Transverse colon (tissue), 3 donors: ENCODE data around the gene ZNF683.
"Not testable (repeated sequence)": the region's sequence is repeated elsewhere in the genome, so short reads cannot be mapped to it uniquely, and the experiment has no call there.

Experiments
- POLR2A ChIP-seq: fragments of 450-650 bp; IDR thresholded peaks from one replicate; pipeline ENCODE4 v1.6.1; 2016; ENCODE audit warnings: antibody characterized with exemption, mild to moderate bottlenecking, moderate library complexity
- TF ChIP-seq, protein P1 (sequence below), 5 experiments: fragments of 200-600 bp in 3 of 5; fragments of 450-650 bp in 2 of 5; sonication (generic) in 3 of 5; IDR thresholded peaks; 1 replicate in 2 of 5; 2 replicates in 3 of 5; pipeline ENCODE4 v1.5.1; 2016 to 2017; ENCODE audit warnings: antibody characterized with exemption in 5 of 5, inconsistent platforms in 3 of 5, mild to moderate bottlenecking in 2 of 5, moderate library complexity in 1 of 5

DNA sequence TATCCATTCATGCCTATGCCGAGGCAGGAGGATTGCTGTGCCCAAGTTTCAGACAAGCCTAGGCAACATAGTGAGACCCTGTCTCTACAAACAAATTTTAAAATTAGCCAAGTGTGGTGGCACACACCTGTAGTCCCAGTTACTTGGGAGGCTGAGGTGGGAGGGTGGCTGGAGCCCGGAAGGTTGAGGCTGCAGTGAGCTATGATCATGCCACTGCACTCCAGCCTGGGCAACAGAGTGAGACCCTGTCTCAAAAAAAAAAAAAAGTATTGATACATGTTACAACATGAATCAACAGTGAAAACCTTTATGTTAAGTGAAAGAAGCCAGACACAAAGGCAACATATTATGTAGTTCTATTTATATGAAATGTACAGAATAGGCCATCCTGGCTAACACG is 12.5 kb upstream of the ZNF683 start:
- TF ChIP-seq, protein P1, sequence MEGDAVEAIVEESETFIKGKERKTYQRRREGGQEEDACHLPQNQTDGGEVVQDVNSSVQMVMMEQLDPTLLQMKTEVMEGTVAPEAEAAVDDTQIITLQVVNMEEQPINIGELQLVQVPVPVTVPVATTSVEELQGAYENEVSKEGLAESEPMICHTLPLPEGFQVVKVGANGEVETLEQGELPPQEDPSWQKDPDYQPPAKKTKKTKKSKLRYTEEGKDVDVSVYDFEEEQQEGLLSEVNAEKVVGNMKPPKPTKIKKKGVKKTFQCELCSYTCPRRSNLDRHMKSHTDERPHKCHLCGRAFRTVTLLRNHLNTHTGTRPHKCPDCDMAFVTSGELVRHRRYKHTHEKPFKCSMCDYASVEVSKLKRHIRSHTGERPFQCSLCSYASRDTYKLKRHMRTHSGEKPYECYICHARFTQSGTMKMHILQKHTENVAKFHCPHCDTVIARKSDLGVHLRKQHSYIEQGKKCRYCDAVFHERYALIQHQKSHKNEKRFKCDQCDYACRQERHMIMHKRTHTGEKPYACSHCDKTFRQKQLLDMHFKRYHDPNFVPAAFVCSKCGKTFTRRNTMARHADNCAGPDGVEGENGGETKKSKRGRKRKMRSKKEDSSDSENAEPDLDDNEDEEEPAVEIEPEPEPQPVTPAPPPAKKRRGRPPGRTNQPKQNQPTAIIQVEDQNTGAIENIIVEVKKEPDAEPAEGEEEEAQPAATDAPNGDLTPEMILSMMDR (IDR thresholded peaks at IDR 0.05) = not testable (repeated sequence)
- not testable (repeated sequence) for TF ChIP-seq POLR2A
